Measurements from ENCODE around the gene LRP8. TPM values are rescaled to one million over a fixed set of nuclear protein-coding genes. Genes with fewer than 3 reads are reported as not detected.

The LRP8 gene
- total and polyA plus RNA-seq, 2 experiments from 2014 or later, result 27.8 to 71.1 TPM

- Mint-ChIP-seq H3K27me3 (ENCODE audit: insufficient read depth, low read depth, poor library complexity) (peaks cover 11% of the 10 kb centered on the region), H3K27ac (no peak overlapping the region), H3K36me3 (ENCODE audit: low read depth) (peaks cover 92% of the 10 kb centered on the region), H3K9me3 (no peaks in the 10 kb centered on the region), H3K4me1 (no peaks in the 10 kb centered on the region; the same call in 2 of the 3 replicates), H3K4me3 (no peak overlapping the region)
- Histone ChIP-seq H3K9me2 (ENCODE audit: insufficient read depth) (no peaks in the 10 kb centered on the region), H3K4me3 (no peak overlapping the region), H3K27ac (ENCODE audit: low read depth) (no peak overlapping the region), H3K27me3 (ENCODE audit: insufficient read depth) (no peaks in the 10 kb centered on the region), H3K4me2 (no peak overlapping the region), H3F3A (replicated peaks; ENCODE audit: low read depth) (peaks cover 3% of the 10 kb centered on the region), H3K4me1 (ENCODE audit: insufficient read depth) (no peaks in the 10 kb centered on the region), H3K36me3 (ENCODE audit: insufficient read depth) (peaks cover 78% of the 10 kb centered on the region), H2AFZ (no peak overlapping the region), H3K79me2 (replicated peaks; ENCODE audit: insufficient read depth) (no peaks in the 10 kb centered on the region), H4K20me1 (replicated peaks; ENCODE audit: insufficient read depth) (peaks cover 23% of the 10 kb centered on the region)
- DNase-seq (ENCODE audit: low spot score) (no peak), ATAC-seq (no peak)
- no peak for TF ChIP-seq ZNF331 (CRISPR knock-in tag; IDR thresholded peaks at IDR 0.05; ENCODE audit: low read depth)
- no peak for TF ChIP-seq REST (IDR thresholded peaks at IDR 0.05; ENCODE audit: unreplicated experiment)
- TF ChIP-seq EZH2phosphoT487 (IDR thresholded peaks at IDR 0.05; ENCODE audit: unreplicated experiment), result no peak
- TF ChIP-seq CREB1 (CRISPR knock-in tag; IDR thresholded peaks at IDR 0.05; ENCODE audit: low read depth), result no peak
- no peak for TF ChIP-seq POLR2AphosphoS5 (IDR thresholded peaks at IDR 0.05; ENCODE audit: low read depth)
- no peak for TF ChIP-seq ETS1 (IDR thresholded peaks at IDR 0.05)
- no peak for TF ChIP-seq EZH2 (IDR thresholded peaks at IDR 0.05; ENCODE audit: low read depth, unreplicated experiment)
- no peak for TF ChIP-seq JUNB (IDR thresholded peaks at IDR 0.05; ENCODE audit: unreplicated experiment)
- TF ChIP-seq STAT1 (IDR thresholded peaks at IDR 0.05; ENCODE audit: unreplicated experiment), result no peak
- TF ChIP-seq ZNF114 (CRISPR knock-in tag; IDR thresholded peaks at IDR 0.05), result no peak
- no peak for TF ChIP-seq NANOG (IDR thresholded peaks at IDR 0.05; ENCODE audit: borderline replicate concordance)
- TF ChIP-seq ZNF462 (CRISPR knock-in tag; IDR thresholded peaks at IDR 0.05), result no peak
- TF ChIP-seq CTCF (conservative IDR thresholded peaks at IDR 0.05; ENCODE audit: low read depth in 2 of 2), result no peak
These were observed 73.7 kb downstream of the LRP8 start for GRCh38 chr1:53254011-53254640.
